Measurements from ENCODE around the gene PTGDR2. TPM values are rescaled to one million over a fixed set of nuclear protein-coding genes. Genes with fewer than 3 reads are reported as not detected.

The PTGDR2 gene
- total and polyA plus RNA-seq, 9 of the 15 experiments (the other 6 are each of a cell fraction or from before 2014, with no cell fraction given) = 0.51 to 2.6 (median 1.6) TPM

DNA sequence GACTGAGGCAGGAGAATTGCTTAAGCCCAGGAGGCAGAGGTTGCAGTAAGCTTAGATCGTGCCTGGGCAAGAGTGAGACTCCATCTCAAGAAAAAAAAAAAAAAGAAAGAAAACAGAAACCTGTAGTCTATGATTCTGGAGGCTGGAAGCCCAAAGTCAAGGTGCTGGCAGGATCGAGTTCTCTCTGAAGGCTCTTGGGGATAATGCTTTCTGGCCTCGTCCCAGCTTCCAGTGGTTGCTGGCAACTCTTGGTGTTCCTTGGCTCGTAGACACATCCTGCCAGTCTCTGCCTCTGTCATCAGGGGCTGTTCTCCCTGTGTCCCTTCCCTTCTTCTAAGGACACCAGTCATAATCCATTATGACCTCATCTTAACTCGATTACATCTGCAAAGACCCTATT is 30.6 kb downstream of the PTGDR2 start:
- CTCF ChIA-PET (ENCODE audit: low intra/inter-chr PET ratio) = no interaction called here
- Histone ChIP-seq H4K20me1 (replicated peaks; ENCODE audit: control insufficient read depth, insufficient read depth, low read length) (0 out of 2 replicates have a peak, but pooled peaks cover 7% of the 10 kb centered on the region), H3K9me3 (replicated peaks; ENCODE audit: control insufficient read depth, insufficient read depth, low read depth, low read length) (no peaks in the 10 kb centered on the region), H2AFZ (ENCODE audit: low read depth, low read length) (no peak overlapping the region), H3K9me1 (ENCODE audit: control insufficient read depth, insufficient read depth, low read length) (peaks cover 6% of the 10 kb centered on the region), H3K27me3 (ENCODE audit: control insufficient read depth in 2 of 2, insufficient read depth in 2 of 2, low read length in 2 of 2) (peaks cover 24 to 75% of the 10 kb centered on the region in 2 experiments), H3K9ac (ENCODE audit: insufficient read depth in 1 of 2, low read depth in 2 of 2, low read length in 2 of 2) (no peak overlapping the region), H3K4me1 (replicated peaks in 1 of 2; ENCODE audit: control insufficient read depth in 2 of 2, insufficient read depth in 2 of 2, low read length in 2 of 2) (peaks cover 0 to 9% of the 10 kb centered on the region in 2 experiments; a peak in 3 of 5 replicates), H3K36me3 (ENCODE audit: control insufficient read depth, insufficient read depth, low read length) (no peaks in the 10 kb centered on the region), H3K27ac (ENCODE audit: extremely low read depth, low read depth, low read length) (no peak overlapping the region), H3K4me3 (no peak overlapping the region), H3K4me2 (ENCODE audit: insufficient read depth, low read length) (no peak overlapping the region), H3K79me2 (ENCODE audit: control insufficient read depth, insufficient read depth, low read length) (no peaks in the 10 kb centered on the region)
- ATAC-seq = no peak
- TF ChIP-seq ZNF311 (CRISPR knock-in tag; IDR thresholded peaks at IDR 0.05) (no peak), RCOR1 (IDR thresholded peaks at IDR 0.05; ENCODE audit: borderline replicate concordance in 1 of 2, low read depth in 2 of 2, low read length in 2 of 2) (no peak), KLF1 (tag; IDR thresholded peaks at IDR 0.05) (no peak), GATA2 (CRISPR knock-in tag; IDR thresholded peaks at IDR 0.05) (no peak), PHB (CRISPR knock-in tag; IDR thresholded peaks at IDR 0.05) (no peak), RAD21 (CRISPR knock-in tag; conservative IDR thresholded peaks at IDR 0.05 in 1 of 2, IDR thresholded peaks at IDR 0.05 in 1 of 2) (no peak), ZNF12 (CRISPR knock-in tag; IDR thresholded peaks at IDR 0.05) (no peak), ZC3H8 (IDR thresholded peaks at IDR 0.05) (no peak), OTX1 (CRISPR knock-in tag; IDR thresholded peaks at IDR 0.05) (no peak), HSF4 (CRISPR knock-in tag; IDR thresholded peaks at IDR 0.05; ENCODE audit: borderline replicate concordance) (no peak), SMARCB1 (IDR thresholded peaks at IDR 0.05; ENCODE audit: insufficient read length, low read depth) (no peak)
- TF ChIP-seq, protein P1, sequence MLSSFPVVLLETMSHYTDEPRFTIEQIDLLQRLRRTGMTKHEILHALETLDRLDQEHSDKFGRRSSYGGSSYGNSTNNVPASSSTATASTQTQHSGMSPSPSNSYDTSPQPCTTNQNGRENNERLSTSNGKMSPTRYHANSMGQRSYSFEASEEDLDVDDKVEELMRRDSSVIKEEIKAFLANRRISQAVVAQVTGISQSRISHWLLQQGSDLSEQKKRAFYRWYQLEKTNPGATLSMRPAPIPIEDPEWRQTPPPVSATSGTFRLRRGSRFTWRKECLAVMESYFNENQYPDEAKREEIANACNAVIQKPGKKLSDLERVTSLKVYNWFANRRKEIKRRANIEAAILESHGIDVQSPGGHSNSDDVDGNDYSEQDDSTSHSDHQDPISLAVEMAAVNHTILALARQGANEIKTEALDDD (IDR thresholded peaks at IDR 0.05) = no peak
- TF ChIP-seq, protein P2, sequence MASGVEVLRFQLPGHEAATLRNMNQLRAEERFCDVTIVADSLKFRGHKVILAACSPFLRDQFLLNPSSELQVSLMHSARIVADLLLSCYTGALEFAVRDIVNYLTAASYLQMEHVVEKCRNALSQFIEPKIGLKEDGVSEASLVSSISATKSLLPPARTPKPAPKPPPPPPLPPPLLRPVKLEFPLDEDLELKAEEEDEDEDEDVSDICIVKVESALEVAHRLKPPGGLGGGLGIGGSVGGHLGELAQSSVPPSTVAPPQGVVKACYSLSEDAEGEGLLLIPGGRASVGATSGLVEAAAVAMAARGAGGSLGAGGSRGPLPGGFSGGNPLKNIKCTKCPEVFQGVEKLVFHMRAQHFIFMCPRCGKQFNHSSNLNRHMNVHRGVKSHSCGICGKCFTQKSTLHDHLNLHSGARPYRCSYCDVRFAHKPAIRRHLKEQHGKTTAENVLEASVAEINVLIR (CRISPR knock-in tag; IDR thresholded peaks at IDR 0.05) = no peak
- TF ChIP-seq, protein P3, sequence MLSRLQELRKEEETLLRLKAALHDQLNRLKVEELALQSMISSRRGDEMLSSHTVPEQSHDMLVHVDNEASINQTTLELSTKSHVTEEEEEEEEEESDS (CRISPR knock-in tag; IDR thresholded peaks at IDR 0.05) = no peak
- TF ChIP-seq, protein P4, sequence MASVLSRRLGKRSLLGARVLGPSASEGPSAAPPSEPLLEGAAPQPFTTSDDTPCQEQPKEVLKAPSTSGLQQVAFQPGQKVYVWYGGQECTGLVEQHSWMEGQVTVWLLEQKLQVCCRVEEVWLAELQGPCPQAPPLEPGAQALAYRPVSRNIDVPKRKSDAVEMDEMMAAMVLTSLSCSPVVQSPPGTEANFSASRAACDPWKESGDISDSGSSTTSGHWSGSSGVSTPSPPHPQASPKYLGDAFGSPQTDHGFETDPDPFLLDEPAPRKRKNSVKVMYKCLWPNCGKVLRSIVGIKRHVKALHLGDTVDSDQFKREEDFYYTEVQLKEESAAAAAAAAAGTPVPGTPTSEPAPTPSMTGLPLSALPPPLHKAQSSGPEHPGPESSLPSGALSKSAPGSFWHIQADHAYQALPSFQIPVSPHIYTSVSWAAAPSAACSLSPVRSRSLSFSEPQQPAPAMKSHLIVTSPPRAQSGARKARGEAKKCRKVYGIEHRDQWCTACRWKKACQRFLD (CRISPR knock-in tag; IDR thresholded peaks at IDR 0.05) = no peak
- TF ChIP-seq, protein P5, sequence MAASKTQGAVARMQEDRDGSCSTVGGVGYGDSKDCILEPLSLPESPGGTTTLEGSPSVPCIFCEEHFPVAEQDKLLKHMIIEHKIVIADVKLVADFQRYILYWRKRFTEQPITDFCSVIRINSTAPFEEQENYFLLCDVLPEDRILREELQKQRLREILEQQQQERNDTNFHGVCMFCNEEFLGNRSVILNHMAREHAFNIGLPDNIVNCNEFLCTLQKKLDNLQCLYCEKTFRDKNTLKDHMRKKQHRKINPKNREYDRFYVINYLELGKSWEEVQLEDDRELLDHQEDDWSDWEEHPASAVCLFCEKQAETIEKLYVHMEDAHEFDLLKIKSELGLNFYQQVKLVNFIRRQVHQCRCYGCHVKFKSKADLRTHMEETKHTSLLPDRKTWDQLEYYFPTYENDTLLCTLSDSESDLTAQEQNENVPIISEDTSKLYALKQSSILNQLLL (CRISPR knock-in tag; IDR thresholded peaks at IDR 0.05; ENCODE audit: borderline replicate concordance) = no peak
- WGBS (ENCODE audit: insufficient coverage, low coverage, missing lambda C conversion rate) = 6% methylated on average over 5 of the region's 5 CpGs
- POLR2A ChIA-PET = no interaction called here
- DNase-seq (ENCODE audit: extremely low read depth in 1 of 4, low spot score in 3 of 4) = no peak
- FAIRE-seq = no peak
- in situ Hi-C loops (cut with MboI) (no loop called here), intact Hi-C loops (cut with micrococcal nuclease) (no loop called here)
- BruUV-seq (replicated peaks) = no TSS peak

Data from K562 (cell line).